HT-29 (cell line): ENCODE data around the gene ATP6V0A4. TPM values are rescaled to one million over a fixed set of nuclear protein-coding genes. Genes with fewer than 3 reads are reported as not detected.
"Not testable (repeated sequence)": the region's sequence is repeated elsewhere in the genome, so short reads cannot be mapped to it uniquely, and the experiment has no call there.

ENCODE experiments used
- DNase-seq: peaks from one replicate; pipeline ENCODE4 v3.0.0-alpha.2; 2015; ENCODE audit warnings: low spot score
- total RNA-seq: library from RNA; depleted of rRNA; stranded (reverse); fragments of >200 nt; shearing (Covaris generic); gene quantifications from 2 replicates; pipeline ENCODE4 v1.2.3, GENCODE V29; 2014; rRNA removed

ATP6V0A4 gene
- not detected in 2 replicates for total RNA-seq

DNA sequence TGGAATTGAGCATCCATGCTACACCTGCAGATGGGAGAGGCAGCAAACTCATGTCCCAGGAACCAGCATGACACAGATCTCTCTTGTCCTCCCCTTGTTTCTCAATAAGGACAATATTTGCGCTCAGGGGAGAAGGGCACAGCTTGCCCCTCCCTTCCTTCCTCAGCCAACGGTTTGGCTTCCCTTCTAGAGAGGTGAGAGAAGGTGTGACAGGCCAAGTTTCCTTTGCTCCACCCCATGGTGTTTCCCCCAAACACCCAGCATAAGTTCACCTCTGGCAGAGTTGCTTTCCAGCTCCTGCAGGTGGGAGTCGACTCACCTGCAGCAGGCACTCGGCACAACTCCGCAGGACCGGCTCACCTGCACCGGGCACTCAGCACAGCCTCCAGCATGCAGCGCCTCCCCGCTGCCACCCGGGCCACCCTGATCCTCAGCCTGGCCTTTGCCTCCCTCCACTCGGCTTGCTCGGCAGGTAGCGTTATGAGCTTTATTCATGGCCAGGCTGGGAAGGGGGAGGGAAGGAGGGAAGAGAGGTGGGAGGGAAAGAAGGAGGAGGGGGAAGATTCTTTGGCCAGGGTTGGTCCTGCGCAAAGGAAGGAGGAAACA lies at the start of gene ATP6V0A4, which contains the start of gene TMEM213:
Gene ATP6V0A4 (minus strand): TSS at position 482 of the 606 bp plus-strand sequence. CDS start 26,949 bp downstream, outside the sequence.
Gene TMEM213 (plus strand): TSS at position 280 of the 606 bp plus-strand sequence. CDS start 111 bp downstream, at position 391.
- DNase-seq, result no peak

- DNase-seq, result no peak
These were observed 47.7 kb upstream of the ATP6V0A4 start for GRCh38 chr7:138845711-138846110.

GRCh38 chr7:138843632-138844580 lies 45.9 kb upstream of the ATP6V0A4 start:
- no peak for DNase-seq

- no peak for DNase-seq
These were observed 44.1 kb upstream of the ATP6V0A4 start for GRCh38 chr7:138842111-138842510.

DNA sequence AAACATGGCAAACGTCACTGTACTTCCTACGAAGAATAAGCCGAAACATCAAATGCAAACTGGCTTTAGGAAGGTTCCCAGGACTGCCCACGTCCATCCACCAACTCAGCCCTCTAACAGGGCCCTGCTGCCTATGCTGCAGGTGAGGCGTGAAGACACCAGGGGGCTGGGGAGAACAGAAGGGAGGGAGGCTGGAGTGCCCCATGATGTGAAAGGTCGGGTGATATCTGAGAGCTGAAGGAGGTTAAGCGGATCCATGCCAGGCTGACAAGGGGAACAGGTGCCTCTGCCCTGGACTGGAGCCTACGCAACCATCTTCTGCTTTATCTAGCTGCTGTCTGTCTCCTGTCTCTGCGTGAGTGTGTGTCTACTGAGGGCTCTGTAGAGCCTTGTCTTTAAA lies 40.2 kb upstream of the ATP6V0A4 start:
- no peak for DNase-seq

GRCh38 chr7:138837627-138838026 lies 39.6 kb upstream of the ATP6V0A4 start:
- DNase-seq, result no peak

DNA sequence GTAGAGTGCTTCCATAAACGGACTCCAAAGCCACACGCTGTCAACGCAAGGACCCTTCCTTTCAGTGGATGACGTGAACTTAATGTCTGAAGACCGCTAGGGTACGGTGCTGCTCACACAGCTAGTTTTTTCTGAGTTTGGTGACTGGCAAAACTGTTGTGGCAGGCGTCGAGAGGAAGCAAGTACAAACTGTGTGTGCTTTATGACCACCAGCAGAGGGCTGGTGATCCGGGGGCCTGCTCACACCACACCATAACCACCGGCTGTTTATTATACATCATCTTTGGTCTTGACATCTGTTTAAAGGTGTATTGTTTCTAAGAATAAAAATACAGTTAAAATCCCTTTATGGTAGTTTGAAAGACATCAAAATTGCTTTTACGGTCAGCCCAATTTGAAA lies 37.1 kb upstream of the ATP6V0A4 start:
- DNase-seq, result no peak

DNA sequence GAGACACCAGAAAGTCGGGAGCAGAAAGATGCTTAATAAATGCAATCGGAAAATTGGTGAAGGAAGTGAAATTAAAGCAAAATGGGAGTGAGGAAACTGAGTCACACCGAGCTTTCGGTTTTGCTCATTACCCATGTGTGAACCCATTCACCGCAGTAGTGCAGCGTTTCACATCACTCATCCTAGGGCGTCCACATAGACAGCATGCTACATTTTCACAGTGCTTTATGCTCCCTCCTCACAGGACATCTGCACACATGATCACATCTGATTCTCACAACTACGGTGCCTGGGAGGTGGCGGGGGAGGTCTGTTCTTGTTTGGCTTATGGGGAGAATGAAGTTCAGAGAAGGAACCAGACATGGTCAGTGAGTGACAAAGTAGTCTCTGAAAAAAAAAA lies 36.6 kb upstream of the ATP6V0A4 start:
- no peak for DNase-seq

- DNase-seq, result no peak
These were observed 35.6 kb upstream of the ATP6V0A4 start for GRCh38 chr7:138833596-138833995.

- no peak for DNase-seq
These were observed 35.0 kb upstream of the ATP6V0A4 start for GRCh38 chr7:138832966-138833365.

- no peak for DNase-seq
These were observed 31.3 kb upstream of the ATP6V0A4 start for GRCh38 chr7:138829335-138829734.

DNA sequence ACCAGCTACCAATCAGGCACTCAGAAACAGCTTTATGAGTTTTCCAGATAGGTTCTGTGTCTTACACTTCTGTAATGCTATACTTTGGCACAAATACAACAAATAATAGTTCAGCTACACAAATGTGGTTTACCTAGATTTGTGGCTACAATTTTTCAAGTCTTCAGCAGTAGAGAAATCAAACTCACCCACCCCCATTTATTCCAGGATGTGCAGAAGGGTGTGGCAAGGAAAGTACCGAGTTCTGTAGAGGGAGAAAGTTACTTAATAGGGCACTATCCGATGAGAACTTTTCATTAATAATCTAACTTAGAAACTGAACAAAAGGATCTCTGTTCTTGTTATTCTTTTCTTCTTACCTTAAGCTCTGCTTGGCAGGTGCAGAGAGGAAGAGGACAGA lies 30.3 kb upstream of the ATP6V0A4 start:
- no peak for DNase-seq

DNA sequence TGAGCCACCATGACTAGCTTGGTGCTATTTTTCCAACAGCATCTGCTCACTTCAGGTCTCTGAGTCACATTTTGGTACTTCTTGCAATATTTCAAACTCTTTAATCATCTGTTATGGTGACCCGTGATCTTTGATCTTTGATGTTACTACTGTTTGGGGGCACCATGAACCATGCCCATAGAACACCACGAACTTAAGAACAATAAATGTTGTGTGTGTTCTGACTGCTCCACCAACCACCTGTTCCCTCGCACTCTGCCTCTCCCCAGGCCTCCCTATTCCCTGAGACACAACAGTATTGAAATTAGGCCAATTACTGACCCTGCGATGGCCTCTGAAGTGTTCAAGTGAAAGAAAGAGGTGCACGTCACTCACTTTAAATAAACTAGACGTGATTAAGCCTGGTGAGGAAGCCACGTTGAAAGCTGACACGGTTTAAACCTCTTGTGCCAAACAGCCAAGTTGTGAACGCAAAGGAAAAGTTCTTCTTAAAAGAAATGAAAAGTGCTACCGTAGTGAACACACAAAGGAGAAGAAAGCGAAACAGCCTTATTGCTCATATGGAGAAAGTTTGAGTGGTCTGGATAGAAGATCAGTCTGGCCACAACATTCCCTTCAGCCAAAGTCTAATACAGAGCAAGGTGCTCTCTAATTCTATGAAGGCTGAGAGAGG lies 27.2 kb upstream of the ATP6V0A4 start:
- DNase-seq, result no peak

DNA sequence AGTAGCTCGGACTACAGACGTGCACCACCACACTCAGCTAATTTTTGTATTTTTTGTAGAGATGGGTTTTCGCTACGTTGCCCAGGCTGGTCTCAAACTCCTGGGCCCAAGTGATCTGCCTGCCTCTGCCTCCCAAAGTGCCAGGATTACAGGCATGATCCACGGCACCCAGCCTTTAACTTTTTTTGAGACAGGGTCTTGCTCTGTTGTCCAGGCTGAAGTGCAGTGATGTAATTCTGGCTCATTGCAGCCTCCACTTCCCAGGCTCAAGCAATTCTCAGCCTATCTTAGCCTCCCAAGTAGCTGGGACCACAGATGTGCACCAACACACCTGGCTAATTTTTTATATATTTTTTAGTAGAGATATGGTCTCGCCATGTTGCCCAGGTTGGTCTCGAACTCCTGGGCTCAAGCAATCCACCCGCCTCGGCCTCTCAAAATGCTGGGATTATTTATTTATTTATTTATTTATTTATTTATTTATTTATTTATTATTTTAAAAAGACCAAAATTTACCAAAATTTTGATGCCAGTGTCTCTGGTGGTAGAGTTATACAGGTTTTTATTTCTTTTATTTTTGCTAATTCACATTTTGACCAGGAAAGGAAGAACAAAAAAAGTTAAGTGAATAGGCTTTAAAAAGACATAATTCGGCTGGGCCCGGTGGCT lies 25.0 kb upstream of the ATP6V0A4 start:
- no peak for DNase-seq

- no peak for DNase-seq
These were observed 23.9 kb upstream of the ATP6V0A4 start for GRCh38 chr7:138821912-138822311.

DNA sequence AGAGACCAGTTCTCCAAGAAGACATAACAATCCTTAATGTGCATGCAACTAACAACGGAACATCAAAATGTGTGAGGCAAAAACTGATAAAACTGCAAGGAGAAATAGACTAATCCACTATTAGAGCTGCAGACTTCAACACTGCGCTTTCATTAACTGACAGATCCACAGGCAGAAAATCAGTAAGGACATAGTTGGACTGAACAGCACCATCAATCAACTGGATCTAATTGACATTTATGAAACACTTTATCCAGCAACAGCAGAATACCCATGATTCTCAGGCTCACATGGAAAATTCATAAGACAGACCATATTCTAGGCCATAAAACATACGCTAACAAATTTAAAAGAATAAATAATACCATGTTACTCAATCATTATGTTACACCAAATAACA lies 21.6 kb upstream of the ATP6V0A4 start:
- no peak for DNase-seq

DNA sequence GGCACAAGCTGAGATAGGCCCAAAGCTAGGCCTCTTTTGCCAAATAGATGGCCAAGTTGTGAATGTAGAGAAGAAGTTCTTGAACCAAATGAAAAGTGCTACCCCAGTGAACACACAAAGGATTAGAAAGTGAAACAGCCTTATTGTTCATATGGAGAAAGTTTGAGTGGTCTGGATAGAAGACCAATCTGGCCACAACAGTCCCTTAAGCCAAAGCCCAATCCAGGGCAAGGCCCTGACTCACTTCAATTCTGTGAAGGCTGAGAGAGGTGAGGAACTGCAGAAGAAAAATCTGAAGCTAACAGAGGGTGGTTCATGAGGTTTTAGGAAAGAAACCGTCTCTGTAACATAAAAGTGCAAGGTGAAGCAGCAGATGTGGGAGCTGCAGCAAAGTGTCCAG lies 18.7 kb upstream of the ATP6V0A4 start:
- no peak for DNase-seq

DNA sequence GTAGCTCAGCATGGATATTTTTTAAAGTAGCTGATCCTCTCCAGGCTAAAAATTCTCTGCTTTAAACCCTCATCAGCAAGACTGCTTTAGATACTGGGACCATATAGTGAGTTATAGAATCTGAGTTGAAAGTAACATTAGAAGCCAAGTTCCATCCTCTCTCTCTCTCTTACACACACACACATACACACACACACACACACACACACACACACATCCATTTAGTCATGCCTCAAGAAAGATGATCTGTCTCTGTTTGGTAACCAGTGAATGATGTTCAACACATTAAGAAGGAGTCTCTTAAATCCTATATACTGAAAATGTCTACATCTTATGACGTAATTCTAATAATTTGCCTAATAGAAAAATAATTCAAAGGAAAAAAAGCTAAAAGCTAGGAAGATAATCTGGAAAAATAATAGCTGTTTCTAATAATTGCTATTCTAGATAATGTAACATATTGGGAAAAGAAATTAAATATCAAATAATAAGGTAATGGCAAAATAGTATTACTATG lies 16.9 kb upstream of the ATP6V0A4 start:
- no peak for DNase-seq

DNA sequence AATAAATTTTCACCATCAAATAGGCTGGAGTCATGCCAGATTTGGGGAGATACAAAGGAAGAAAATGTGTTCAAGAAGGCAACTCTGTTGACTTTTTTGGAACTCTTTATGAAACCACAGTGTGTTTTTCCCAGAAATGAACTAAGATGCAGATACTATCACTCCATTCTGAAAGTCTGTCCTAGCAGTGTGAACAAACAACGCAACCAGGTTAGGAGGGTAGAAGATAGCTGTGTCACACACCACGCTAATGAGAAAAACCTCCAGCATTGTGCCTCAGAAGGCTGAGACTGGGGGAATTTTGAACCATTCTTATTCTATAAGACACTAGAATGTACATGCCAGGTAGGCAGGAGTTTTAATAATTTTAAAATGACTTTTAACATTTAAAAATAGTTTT lies 15.9 kb upstream of the ATP6V0A4 start:
- DNase-seq, result no peak

DNA sequence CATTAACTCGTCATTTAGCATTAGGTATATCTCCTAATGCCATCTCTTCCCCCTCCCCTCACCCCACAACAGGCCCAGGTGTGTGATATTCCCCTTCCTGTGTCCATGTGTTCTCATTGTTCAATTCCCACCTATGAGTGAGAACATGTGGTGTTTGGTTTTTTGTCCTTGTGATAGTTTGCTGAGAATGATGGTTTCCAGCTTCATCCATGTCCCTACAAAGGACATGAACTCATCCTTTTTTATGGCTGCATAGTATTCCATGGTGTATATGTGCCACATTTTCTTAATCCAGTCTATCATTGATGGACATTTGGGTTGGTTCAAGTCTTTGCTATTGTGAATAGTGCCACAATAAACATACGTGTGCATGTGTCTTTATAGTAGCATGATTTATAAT lies 13.3 kb upstream of the ATP6V0A4 start:
- not testable (repeated sequence) for DNase-seq

DNA sequence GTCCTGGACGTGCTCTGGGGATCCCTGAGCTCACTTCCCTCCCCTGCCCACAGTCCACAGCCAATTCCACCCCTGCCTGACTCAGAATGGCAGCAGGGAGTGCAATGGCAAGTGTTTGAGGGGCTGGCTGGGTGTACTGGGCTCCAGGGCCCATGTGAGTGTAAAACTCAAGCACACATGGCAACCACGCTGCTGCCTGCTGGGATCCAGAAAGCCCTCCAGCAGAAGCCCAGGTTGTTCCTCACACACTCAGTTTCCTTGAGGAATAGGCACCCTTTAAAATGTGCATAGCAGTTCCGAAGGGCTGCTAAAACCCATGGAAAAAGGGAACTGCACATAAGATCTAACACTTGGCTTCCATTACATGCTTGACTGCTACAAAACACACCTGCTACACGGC lies 11.3 kb upstream of the ATP6V0A4 start:
- no peak for DNase-seq
